Trophoblast cell (in vitro differentiated cells and primary cell): ENCODE results near the gene CLEC18B.
"Not testable (repeated sequence)": the region's sequence is repeated elsewhere in the genome, so short reads cannot be mapped to it uniquely, and the experiment has no call there.

Experiments
- DNase-seq, 2 donors: peaks; one replicate each; pipeline ENCODE4 v3.0.0-alpha.2; 2016
- H2AFZ ChIP-seq: 2 replicates; pipeline ENCODE4 v1.6.1; 2013; ENCODE audit warnings: low read length, moderate library complexity, mild to moderate bottlenecking; ENCODE audit not compliant: insufficient read depth, poor library complexity
- H2AK5ac ChIP-seq: 2 replicates; pipeline ENCODE4 v1.6.1; 2013; ENCODE audit warnings: mild to moderate bottlenecking, low read length
- H2BK120ac ChIP-seq: 2 replicates; pipeline ENCODE4 v1.6.1; 2013; ENCODE audit warnings: low read length, mild to moderate bottlenecking, moderate library complexity; ENCODE audit not compliant: insufficient read depth, poor library complexity
- H2BK12ac ChIP-seq: 2 replicates; pipeline ENCODE4 v1.6.1; 2013; ENCODE audit warnings: mild to moderate bottlenecking, low read length, moderate library complexity
- H2BK5ac ChIP-seq: 2 replicates; pipeline ENCODE4 v1.6.1; 2013; ENCODE audit warnings: low read length, low read depth, moderate library complexity, mild to moderate bottlenecking; ENCODE audit not compliant: poor library complexity
- H3K14ac ChIP-seq: 2 replicates; pipeline ENCODE4 v1.6.1; 2013; ENCODE audit warnings: mild to moderate bottlenecking, low read length
- H3K18ac ChIP-seq: 2 replicates; pipeline ENCODE4 v1.6.1; 2013; ENCODE audit warnings: mild to moderate bottlenecking, low read length
- H3K23ac ChIP-seq: 2 replicates; pipeline ENCODE4 v1.6.1; 2013; ENCODE audit warnings: low read length
- H3K27ac ChIP-seq: 2 replicates; pipeline ENCODE4 v1.5.1; 2013; ENCODE audit warnings: low read depth, mild to moderate bottlenecking, inconsistent platforms, low read length, moderate library complexity
- H3K27me3 ChIP-seq: 2 replicates; pipeline ENCODE4 v1.6.1; 2013; ENCODE audit warnings: inconsistent platforms, mild to moderate bottlenecking, low read length, moderate library complexity; ENCODE audit not compliant: insufficient read depth
- H3K36me3 ChIP-seq, 2 experiments: 1 replicate in 1 of 2; 2 replicates in 1 of 2; pipeline ENCODE4 v1.6.1; 2013; ENCODE audit warnings: low read length in 2 of 2, mild to moderate bottlenecking in 2 of 2, moderate library complexity in 1 of 2; ENCODE audit not compliant: insufficient read depth in 2 of 2, control insufficient read depth in 1 of 2
- H3K4ac ChIP-seq: 2 replicates; pipeline ENCODE4 v1.6.1; 2013; ENCODE audit warnings: low read depth, mild to moderate bottlenecking, low read length, moderate library complexity
- H3K4me1 ChIP-seq, 2 experiments: 1 replicate in 1 of 2; 2 replicates in 1 of 2; pipeline ENCODE4 v1.6.1; 2013; ENCODE audit warnings: low read length in 2 of 2, mild to moderate bottlenecking in 2 of 2, moderate library complexity in 1 of 2; ENCODE audit not compliant: insufficient read depth in 2 of 2, control insufficient read depth in 1 of 2
- H3K4me2 ChIP-seq: 2 replicates; pipeline ENCODE4 v1.6.1; 2013; ENCODE audit warnings: inconsistent platforms, mild to moderate bottlenecking, low read length, moderate library complexity
- H3K4me3 ChIP-seq: 2 replicates; pipeline ENCODE4 v1.5.1; 2013; ENCODE audit warnings: mild to moderate bottlenecking, low read depth, low read length, inconsistent platforms
- H3K79me1 ChIP-seq: one replicate; pipeline ENCODE4 v1.6.1; 2013; ENCODE audit warnings: low read length
- H3K79me2 ChIP-seq: 2 replicates; pipeline ENCODE4 v1.6.1; 2013; ENCODE audit warnings: low read length, mild to moderate bottlenecking; ENCODE audit not compliant: control insufficient read depth, insufficient read depth, poor library complexity
- H3K9ac ChIP-seq: 2 replicates; pipeline ENCODE4 v1.6.1; 2013; ENCODE audit warnings: mild to moderate bottlenecking, low read length
- H3K9me3 ChIP-seq: 2 replicates; pipeline ENCODE4 v1.6.1; 2013; ENCODE audit warnings: low read depth, mild to moderate bottlenecking, control low read depth, inconsistent platforms, low read length; ENCODE audit not compliant: insufficient read depth
- H4K12ac ChIP-seq: 2 replicates; pipeline ENCODE4 v1.6.1; 2013; ENCODE audit warnings: low read depth, mild to moderate bottlenecking, low read length, moderate library complexity
- H4K8ac ChIP-seq: 2 replicates; pipeline ENCODE4 v1.6.1; 2013; ENCODE audit warnings: low read depth, mild to moderate bottlenecking, low read length, moderate library complexity
- H4K91ac ChIP-seq: one replicate; pipeline ENCODE4 v1.6.1; 2013; ENCODE audit warnings: low read depth, mild to moderate bottlenecking, low read length, moderate library complexity
- WGBS: extraction: QIAGEN DNeasy Blood & Tissue Kit; methylation state at CpG from one replicate; pipeline ENCODE4 v1.1.7; 2013; ENCODE audit warnings: missing lambda C conversion rate; ENCODE audit not compliant: insufficient read length, insufficient coverage; ENCODE audit errors: extremely low coverage; 5-methylcytosine and 5-hydroxymethylcytosine counted together

Gene CLEC18B

GRCh38 chr16:74430036-74430712, 8.9 kb upstream of the CLEC18B start:
- not testable (repeated sequence) for H3K9ac ChIP-seq, H3K36me3 ChIP-seq, H4K8ac ChIP-seq, H3K4me3 ChIP-seq, H2AFZ ChIP-seq, H2BK120ac ChIP-seq, H3K9me3 ChIP-seq, H3K79me2 ChIP-seq, H2AK5ac ChIP-seq, H3K14ac ChIP-seq, H3K23ac ChIP-seq, H3K27me3 ChIP-seq, H4K91ac ChIP-seq, H2BK5ac ChIP-seq, H3K4ac ChIP-seq, H3K79me1 ChIP-seq, H2BK12ac ChIP-seq, H4K12ac ChIP-seq, H3K4me2 ChIP-seq, H3K27ac ChIP-seq, H3K18ac ChIP-seq, H3K4me1 ChIP-seq
- WGBS = no CpG with 5 or more reads among the region's 13 CpGs
- DNase-seq = peak in 1 of 2 donors; percentile 51

- not testable (repeated sequence) for H2BK12ac ChIP-seq, H3K4me1 ChIP-seq, H3K4me2 ChIP-seq, H3K36me3 ChIP-seq, H4K91ac ChIP-seq, H3K79me1 ChIP-seq, H3K4me3 ChIP-seq, H3K27me3 ChIP-seq, H4K12ac ChIP-seq, H2AK5ac ChIP-seq, H4K8ac ChIP-seq, H2BK120ac ChIP-seq, H3K14ac ChIP-seq, H3K9me3 ChIP-seq, H2AFZ ChIP-seq, H3K9ac ChIP-seq, H3K23ac ChIP-seq, H2BK5ac ChIP-seq, DNase-seq, H3K4ac ChIP-seq, H3K79me2 ChIP-seq, H3K18ac ChIP-seq, H3K27ac ChIP-seq
- no CpG with 5 or more reads among the region's 8 CpGs for WGBS
These were observed 7.2 kb upstream of the CLEC18B start for GRCh38 chr16:74428493-74428892.

- not testable (repeated sequence) for H2BK12ac ChIP-seq, H4K8ac ChIP-seq, H4K91ac ChIP-seq, H3K4ac ChIP-seq, H3K18ac ChIP-seq, H2AFZ ChIP-seq, H3K9ac ChIP-seq, H3K27me3 ChIP-seq, DNase-seq, H3K36me3 ChIP-seq, H2BK120ac ChIP-seq, H2BK5ac ChIP-seq, H3K4me3 ChIP-seq, H3K79me1 ChIP-seq, H3K23ac ChIP-seq, H3K4me2 ChIP-seq, H3K79me2 ChIP-seq, H3K4me1 ChIP-seq, H3K14ac ChIP-seq, H3K9me3 ChIP-seq, H2AK5ac ChIP-seq, H3K27ac ChIP-seq, H4K12ac ChIP-seq
- WGBS = no CpG with 5 or more reads among the region's 6 CpGs
These were observed 4.5 kb upstream of the CLEC18B start for GRCh38 chr16:74425751-74426150.

- H3K9me3 ChIP-seq, H3K4me3 ChIP-seq, H4K91ac ChIP-seq, H3K27ac ChIP-seq, H2AK5ac ChIP-seq, H3K79me2 ChIP-seq, DNase-seq, H3K4me2 ChIP-seq, H3K4me1 ChIP-seq, H2AFZ ChIP-seq, H3K4ac ChIP-seq, H4K8ac ChIP-seq, H2BK5ac ChIP-seq, H3K14ac ChIP-seq, H3K18ac ChIP-seq, H3K27me3 ChIP-seq, H3K23ac ChIP-seq, H4K12ac ChIP-seq, H3K9ac ChIP-seq, H2BK12ac ChIP-seq, H3K79me1 ChIP-seq, H3K36me3 ChIP-seq, H2BK120ac ChIP-seq: not testable (repeated sequence)
- no CpG with 5 or more reads among the region's 4 CpGs for whole genome bisulfite sequencing
These were observed 2.4 kb upstream of the CLEC18B start for GRCh38 chr16:74423721-74424120.
